DMS153 treated with DMSO at 0.1 percent for 48 hours (cell line): ENCODE results near the gene SLC6A17.

ENCODE experiments used
- DNase-seq: peaks from one replicate; lab custom pipeline; 2025; ENCODE audit not compliant: unreplicated experiment; lab: John Stamatoyannopoulos, UW

Gene SLC6A17

GRCh38 chr1:110200666-110201065 is 50.4 kb downstream of the SLC6A17 start:
- no peak for DNase-seq

DNA sequence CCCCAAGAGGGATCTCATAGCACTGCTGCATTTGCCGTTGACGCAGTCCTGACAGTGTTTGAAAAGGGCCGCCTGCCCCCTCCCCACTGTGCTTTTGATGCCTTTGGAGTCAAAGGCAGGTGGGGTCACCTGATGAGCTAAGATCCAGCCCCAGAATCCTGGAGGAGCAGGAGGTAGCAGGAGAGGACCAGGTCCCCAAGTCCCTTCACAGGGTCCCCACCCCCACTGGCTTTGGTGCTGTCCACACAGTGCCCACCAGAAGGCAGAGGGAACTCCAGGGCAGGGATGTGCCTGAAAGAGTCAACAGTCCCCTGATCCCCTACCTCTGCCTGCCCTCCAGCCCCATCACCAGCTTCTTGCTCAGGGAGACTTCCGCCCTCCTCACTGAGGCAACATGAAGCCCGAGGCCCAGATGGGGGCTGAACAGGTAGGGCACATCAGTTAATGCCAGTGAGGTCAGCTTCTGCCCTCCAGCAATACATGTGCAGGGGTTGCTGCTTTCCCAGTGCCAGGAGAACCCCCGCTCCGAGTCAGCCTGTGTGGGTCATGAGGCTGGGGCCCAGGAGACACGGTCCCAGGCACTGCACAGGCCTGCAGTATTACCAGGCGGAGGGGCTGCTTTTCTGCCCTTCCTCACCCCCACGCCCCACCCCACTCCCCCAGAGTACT is 51.0 kb downstream of the SLC6A17 start:
- DNase-seq: no peak

GRCh38 chr1:110203021-110203661 is 52.8 kb downstream of the SLC6A17 start:
- DNase-seq: peak; percentile 61

GRCh38 chr1:110205156-110205555 is 54.9 kb downstream of the SLC6A17 start:
- DNase-seq: no peak

DNA sequence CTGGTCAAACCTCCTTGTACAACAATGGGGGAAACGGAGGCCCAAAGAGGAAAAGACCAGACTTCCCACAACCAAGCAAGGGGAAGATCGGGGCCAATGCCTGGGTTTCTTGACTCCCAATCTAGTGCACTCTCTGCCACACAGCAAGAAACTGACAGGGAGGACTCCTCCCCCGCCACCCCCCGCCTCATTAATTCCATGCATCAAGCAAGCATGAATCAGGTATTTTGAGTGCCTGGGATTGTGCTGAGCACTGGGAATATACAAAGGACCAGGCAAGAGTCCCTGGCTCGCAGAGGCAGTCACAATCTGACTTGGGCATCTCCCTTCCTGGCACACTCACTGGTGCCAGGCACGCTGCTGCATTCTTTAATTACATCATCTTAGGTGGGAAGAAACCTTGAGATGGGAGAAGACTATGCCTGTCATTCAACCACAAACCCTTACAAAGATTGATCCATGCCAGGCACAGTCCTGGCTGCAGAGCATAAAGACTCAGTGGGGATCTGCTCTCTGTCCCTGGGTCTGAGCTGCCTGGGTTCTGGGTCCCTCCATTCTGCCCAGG is 55.4 kb downstream of the SLC6A17 start:
- no peak for DNase-seq

GRCh38 chr1:110206261-110206920 is 56.1 kb downstream of the SLC6A17 start:
- DNase-seq: no peak

GRCh38 chr1:110207831-110208230 is 57.5 kb downstream of the SLC6A17 start:
- DNase-seq: peak; percentile 46

GRCh38 chr1:110208916-110209645 is 58.8 kb downstream of the SLC6A17 start:
- peak; percentile 43 for DNase-seq

DNA sequence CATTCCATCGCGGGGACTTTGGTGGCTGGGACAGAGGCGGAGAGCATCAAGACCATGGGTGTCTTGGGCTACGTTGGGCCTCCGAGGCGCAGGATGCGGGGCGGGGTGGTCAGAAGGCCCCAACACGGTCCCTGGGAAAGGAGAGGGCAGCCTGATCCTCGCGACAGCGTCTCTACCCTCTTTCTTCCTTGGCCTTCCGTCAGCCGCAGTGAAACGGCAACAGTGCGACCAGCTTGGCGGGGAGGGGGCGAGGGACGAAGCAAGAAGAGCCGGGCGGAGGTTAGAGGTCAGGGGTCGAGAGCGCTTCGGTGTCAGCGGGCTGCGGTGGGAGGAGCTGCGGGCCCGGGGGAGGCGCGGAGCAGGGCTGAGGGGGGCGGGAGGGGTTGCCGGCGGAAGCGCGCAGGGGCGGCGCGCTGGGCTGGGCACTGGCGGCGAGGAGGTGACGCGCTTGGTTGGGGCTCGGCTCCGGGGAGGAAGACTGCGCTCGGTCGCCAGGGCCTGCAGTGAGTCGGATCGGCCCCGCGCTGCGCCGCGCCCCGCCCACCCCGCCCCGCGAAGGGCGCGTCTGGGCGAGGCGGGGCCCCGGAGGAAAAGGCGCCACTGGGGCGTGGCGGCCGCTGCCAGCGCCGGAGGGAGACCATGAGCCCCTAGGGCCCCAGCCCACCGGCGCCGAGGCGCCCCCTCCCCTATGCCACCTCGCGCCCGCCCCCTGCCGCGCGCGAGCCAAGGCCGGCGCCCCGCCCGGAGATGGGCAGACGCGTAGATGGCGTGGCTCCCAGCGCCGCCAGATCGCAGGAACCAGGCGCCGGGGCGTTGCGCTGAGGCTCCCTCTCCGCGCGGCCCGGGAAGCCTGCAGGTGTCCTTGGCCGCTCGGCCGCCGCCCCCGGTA is 59.7 kb downstream of the SLC6A17 start, which contains the start of gene KCNC4:
Gene KCNC4, plus strand, starts transcription at position 600 of the 889 bp plus-strand sequence. CDS start 1,186 bp downstream, outside the sequence.
- DNase-seq: peak; percentile 72

- DNase-seq: no peak
Observed at GRCh38 chr1:110210604-110211495, 60.6 kb downstream of the SLC6A17 start.

GRCh38 chr1:110211496-110212168 is 61.3 kb downstream of the SLC6A17 start:
- DNase-seq: no peak

DNA sequence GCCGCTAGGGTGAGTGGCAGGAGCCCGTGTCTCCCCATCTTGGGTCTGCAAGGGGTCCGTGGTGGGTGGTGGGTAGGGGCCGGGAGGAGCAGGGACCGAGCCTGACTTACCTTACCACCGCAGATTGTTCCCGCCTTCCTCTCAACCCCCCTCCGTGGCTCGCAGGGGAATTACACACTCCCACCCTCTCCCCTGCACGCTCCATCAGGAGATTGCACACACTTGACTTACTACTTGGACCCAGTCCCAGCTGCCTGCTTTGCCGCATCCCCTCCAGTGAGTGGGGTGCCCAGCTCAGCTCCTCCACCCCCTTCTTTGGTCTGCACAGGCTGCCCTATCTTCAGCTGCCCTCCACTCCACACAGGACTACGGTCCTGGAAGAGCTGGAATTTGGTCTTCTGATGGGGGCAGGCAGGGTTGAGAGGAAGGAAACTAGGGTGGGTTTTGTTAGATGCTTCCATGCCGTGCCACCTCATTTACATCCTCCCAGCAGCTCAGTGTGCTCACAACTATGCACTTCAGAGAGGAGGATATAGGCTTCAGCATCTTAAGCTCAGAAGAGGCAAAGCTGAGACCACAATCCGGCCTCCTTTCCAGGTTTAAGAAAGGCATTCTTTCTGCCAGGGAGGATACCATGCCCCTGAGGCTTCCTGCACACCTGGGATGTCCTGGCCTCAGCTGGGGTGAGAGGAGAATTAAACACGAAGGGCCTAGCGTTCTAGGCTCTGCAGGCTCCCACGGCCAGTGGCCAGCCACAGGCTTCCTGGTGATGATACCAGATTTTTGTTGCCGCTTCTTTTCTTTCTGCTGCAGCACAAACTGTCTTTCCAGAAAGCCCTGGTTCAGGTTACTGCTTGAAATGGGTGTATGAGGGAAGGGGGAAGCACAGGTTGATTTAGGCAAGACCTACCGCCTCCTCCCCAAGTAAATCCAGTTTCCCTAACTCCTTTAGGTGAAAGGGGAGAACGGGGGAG is 62.2 kb downstream of the SLC6A17 start:
- DNase-seq: no peak

DNA sequence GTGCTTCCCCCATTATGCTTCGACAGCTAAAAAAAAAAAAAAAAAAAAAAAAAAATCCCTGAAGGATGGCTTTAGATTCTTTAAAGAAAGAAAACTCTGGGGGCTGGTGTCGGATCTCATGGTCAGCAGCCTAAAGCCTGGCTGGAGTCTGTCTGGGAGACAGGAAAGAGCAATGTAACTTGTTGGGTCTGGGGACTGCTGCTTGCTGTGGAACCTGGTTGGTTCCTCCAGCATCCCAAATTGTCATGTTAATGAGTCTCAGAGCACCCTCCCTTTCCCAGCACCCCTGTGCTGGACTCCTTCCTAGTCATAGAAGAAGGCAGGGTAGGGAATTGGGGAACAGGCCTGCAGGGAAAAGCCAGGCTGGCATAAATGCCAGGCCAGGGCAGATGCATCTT is 62.8 kb downstream of the SLC6A17 start:
- DNase-seq: no peak

DNA sequence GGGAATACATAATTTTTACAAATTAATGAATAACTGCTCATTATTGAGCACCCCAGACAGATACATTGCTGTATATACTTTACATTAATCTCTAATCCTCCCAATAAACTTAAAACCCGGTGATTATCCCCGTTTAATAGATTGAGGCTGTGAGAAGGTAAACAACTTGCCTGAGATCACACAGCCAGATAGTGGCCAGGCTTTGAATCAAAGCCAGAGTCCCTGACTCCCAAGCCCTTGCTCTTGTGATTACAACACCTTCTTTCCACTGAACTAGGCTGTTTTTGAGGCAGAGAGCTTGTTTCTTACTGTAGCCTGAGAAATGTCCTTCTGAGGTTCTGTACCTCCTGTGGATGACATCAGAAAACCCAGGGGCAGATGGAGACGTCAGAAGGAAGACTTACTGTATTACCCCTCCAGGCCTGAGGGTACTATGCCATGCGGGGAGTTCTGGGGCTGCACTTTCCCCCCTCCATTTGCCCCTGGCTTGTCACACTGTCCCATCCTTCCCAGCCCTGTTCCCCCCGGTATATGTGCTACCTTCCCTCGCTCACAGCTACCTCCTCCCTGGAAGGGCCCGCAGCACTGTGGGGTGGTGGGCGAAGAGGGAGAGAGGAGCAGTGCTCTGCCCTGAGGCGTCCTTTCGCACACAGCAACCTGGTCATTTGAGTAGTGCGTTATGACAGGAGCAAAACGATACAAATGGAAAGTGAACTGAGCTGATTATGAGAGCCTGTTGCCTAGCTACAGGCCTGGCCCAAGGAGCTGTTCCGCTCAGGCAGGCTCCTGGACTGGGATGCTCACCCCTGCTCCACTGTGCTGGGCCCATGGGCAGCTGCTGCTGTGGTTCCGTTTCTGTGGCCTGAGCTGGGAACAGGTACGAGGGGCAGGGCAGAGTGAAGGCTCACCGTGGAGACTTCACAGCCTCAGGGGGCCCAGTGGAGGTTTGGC is 64.4 kb downstream of the SLC6A17 start:
- no peak for DNase-seq

- no peak for DNase-seq
Observed at GRCh38 chr1:110215621-110216515, 65.6 kb downstream of the SLC6A17 start.
